Fibroblast of pulmonary artery (primary cell): ENCODE measurements around the gene TENM4.
A peak's percentile ranks its signal among the peaks of the same experiment; 100 is the strongest.
"Not testable (repeated sequence)": the region's sequence is repeated elsewhere in the genome, so short reads cannot be mapped to it uniquely, and the experiment has no call there.

Experiments used
- DNase-seq: peaks from one replicate; pipeline ENCODE4 v3.0.0-alpha.2; 2010; ENCODE audit warnings: low read depth
- H3K4me3 ChIP-seq: replicated peaks from 2 replicates; pipeline ENCODE4 v1.5.1; 2011; ENCODE audit warnings: low read depth, mild to moderate bottlenecking, control low read depth, low read length, moderate library complexity
- CTCF ChIP-seq: IDR thresholded peaks from 2 replicates; pipeline ENCODE4 v1.5.1; 2011; ENCODE audit warnings: mild to moderate bottlenecking, control low read depth, low read length, inconsistent platforms; ENCODE audit errors: missing control alignments

The TENM4 gene

DNA sequence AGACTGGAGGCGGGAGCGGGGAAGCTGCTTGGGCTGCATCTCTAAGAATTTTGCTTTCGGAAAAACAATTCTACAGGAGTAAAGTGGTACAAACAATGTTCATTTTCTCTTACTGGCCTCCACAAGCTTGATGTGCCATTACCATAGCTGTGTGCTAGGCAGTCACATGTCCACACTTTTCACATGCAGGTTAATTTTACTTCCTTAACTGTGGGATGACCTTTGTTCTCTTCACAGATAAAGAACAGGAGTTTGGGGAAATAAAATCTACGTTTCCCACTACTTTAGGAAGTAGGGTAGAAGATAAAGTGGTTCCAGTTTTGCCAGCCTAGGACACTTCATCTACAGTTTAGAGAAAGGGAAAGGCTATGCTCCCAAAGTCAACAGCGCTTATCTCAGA lies 539.0 kb downstream of the TENM4 start:
- DNase-seq, result no peak
- no peak for TF ChIP-seq CTCF
- no peak overlapping the region for H3K4me3 ChIP-seq

- no peak for TF ChIP-seq CTCF
- DNase-seq, result no peak
- H3K4me3 ChIP-seq, result no peak overlapping the region
Observed at GRCh38 chr11:78898266-78898775, 542.5 kb downstream of the TENM4 start.

DNA sequence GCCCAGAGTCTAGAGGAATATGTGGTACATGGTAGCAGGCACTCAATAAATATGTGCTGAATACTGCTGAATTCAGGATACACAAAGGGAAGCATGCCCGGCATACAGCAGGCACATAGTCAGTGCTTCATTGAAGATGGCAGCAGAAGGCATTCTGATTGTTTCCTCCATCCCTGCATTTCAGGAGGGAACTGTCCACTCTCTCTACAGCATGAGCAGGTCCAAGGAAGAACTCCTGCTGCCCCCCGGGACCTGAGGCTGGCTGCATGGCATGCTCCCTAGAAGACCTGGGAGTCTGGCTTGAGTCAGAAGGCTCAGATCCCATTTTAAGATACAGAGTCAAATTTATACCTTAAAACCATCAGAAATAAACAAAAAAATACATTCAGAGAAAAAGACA lies 546.8 kb downstream of the TENM4 start:
- DNase-seq, result no peak
- no peak overlapping the region for H3K4me3 ChIP-seq
- no peak for TF ChIP-seq CTCF

DNA sequence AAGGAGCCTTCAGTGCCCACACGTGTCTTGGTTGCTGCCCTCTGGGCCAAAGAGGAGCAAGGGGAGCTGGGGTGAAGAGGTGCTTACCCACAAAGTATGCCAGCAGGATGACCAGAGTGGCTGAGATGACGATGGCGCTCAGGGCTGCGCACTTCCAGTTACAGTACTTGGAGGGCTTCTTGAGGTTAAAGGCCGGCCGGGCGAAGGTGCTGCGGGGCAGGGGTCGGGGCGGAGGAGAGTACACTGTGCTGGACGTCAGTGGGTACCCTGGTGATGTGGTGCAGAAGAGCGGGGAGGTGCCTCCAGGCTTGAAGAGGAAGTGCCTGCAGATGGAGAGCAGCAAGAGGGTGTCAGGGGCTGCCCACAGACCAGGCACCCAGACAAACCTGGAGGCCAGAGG lies 551.1 kb downstream of the TENM4 start:
- H3K4me3 ChIP-seq, result no peak overlapping the region
- DNase-seq, result no peak
- TF ChIP-seq CTCF, result no peak

DNA sequence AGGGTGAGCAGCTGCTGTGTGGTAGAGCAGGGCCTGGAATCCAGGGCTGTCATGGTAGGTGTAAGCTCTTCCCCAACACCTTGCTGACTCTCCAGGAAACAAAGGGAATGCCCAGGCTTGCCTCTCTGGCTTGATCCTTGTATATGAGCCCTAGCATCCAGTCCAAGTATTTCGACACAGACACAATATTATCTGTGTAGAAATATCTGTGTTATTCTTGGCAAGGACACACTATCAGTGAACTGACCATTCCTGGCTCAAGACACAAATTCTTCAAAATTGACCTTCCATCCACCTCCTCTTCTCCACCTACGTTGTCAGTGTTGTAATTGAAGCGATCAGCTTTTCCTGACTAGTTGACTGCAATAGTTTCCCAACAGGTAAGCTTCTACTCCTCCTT lies 554.2 kb downstream of the TENM4 start:
- peak; percentile 67 for DNase-seq
- no peak overlapping the region for H3K4me3 ChIP-seq
- no peak for TF ChIP-seq CTCF

DNA sequence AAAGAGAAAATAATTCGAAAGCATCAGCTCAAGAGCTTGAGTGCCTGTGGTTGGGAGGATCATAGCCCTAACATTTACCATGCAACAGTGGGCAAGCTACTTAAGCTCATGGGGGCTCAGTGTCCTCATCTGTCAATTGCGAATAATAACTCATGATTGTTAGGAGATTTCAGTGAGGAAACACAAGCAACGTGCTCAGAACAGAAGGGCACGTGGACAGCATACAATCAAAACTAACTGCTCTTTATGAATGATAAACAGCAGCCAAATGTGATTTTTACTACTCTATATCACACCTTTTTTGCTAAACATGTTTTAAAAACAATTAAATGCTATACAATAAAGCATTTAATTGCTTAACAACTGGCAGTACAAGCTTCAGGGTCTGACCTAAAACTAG lies 556.1 kb downstream of the TENM4 start:
- H3K4me3 ChIP-seq, result no peak overlapping the region
- no peak for TF ChIP-seq CTCF
- DNase-seq, result no peak

GRCh38 chr11:78883506-78883905 lies 557.3 kb downstream of the TENM4 start:
- no peak overlapping the region for H3K4me3 ChIP-seq
- TF ChIP-seq CTCF, result no peak
- no peak for DNase-seq

DNA sequence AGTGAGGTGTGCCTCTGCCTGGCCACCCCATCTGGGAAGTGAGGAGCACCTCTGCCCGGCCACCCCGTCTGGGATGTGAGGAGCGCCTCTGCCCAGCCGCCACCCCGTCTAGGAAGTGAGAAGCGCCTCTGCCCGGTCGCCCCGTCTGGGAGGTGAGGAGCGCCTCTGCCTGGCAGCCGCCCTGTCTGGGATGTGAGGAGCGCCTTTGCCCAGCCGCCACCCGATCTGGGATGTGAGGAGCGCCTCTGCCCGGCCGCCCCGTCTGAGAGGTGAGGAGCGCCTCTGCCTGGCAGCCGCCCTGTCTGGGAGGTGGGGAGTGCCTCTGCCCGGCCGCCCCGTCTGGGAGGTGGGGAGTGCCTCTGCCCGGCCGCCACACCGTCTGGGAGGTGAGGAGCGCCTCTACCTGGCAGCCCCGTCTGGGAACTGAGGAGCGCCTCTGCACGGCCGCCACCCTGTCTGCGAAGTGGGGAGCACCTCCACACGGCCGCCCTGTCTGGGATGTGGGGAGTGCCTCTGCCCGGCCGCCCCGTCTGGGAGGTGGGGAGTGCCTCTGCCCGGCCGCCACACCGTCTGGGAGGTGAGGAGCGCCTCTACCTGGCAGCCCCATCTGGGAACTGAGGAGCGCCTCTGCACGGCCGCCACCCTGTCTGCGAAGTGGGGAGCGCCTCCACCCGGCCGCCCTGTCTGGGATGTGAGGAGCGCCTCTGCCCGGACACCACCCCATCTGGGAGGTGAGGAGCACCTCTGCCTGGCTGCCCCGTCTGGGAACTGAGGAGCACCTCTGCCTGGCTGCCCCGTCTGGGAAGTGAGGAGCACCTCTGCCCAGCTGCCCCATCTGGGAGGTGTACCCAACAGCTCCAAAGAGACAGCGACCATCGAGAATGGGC lies 561.5 kb downstream of the TENM4 start:
- DNase-seq, H3K4me3 ChIP-seq: not testable (repeated sequence)
